K562 (cell line): Measurements from ENCODE around the gene PA2G4. TPM values are rescaled to one million over a fixed set of nuclear protein-coding genes. Genes with fewer than 3 reads are reported as not detected.

Experiments
- DPF2 ChIP-seq: fragments of 450-650 bp; IDR thresholded peaks from 2 replicates; pipeline ENCODE4 v1.6.1; 2016
- E2F3 ChIP-seq: fragments of 250-450 bp; sonication (Bioruptor Pico); IDR thresholded peaks from 2 replicates; pipeline ENCODE4 v1.4.0; 2020; ENCODE audit warnings: mild to moderate bottlenecking
- ETS2 ChIP-seq: IDR thresholded peaks from 2 replicates; pipeline ENCODE4 v1.6.1; 2016; ENCODE audit warnings: borderline replicate concordance, missing genetic modification characterization, mild to moderate bottlenecking, moderate library complexity, missing compliant biosample characterization; ENCODE audit not compliant: poor library complexity, severe bottlenecking
- HIVEP1 ChIP-seq: fragments of 250-450 bp; sonication (Bioruptor Pico); IDR thresholded peaks from 2 replicates; pipeline ENCODE4 v1.4.0; 2020; ENCODE audit warnings: mild to moderate bottlenecking
- KDM5B ChIP-seq: fragments of 200-600 bp; sonication (generic); IDR thresholded peaks from 2 replicates; pipeline ENCODE4 v1.6.1; 2012; ENCODE audit warnings: low read depth, mild to moderate bottlenecking, moderate library complexity, low read length, control low read depth, inconsistent platforms; ENCODE audit not compliant: insufficient replicate concordance
- MED1 ChIP-seq: sonication (generic); formaldehyde crosslinking; IDR thresholded peaks from 2 replicates; pipeline ENCODE4 v1.8.1; 2023; ENCODE audit warnings: missing genetic modification reagents, borderline replicate concordance
- NFIC ChIP-seq: fragments of 450-650 bp; IDR thresholded peaks from 2 replicates; pipeline ENCODE4 v1.6.1; 2017; ENCODE audit warnings: mild to moderate bottlenecking, inconsistent platforms
- NONO ChIP-seq, 2 experiments: fragments of 200-400 bp in 1 of 2; fragments of 450-650 bp in 1 of 2; formaldehyde crosslinking in 1 of 2; IDR thresholded peaks; 2 replicates each; pipeline ENCODE4 v1.6.1; 2017; ENCODE audit warnings: low read depth in 2 of 2, mild to moderate bottlenecking in 2 of 2, moderate library complexity in 2 of 2, low read length in 1 of 2
- RBFOX2 ChIP-seq: fragments of 200-400 bp; formaldehyde crosslinking; IDR thresholded peaks from 2 replicates; pipeline ENCODE4 v1.6.1; 2017; ENCODE audit warnings: low read depth, mild to moderate bottlenecking, low read length, moderate library complexity
- SAP30 ChIP-seq: fragments of 200-600 bp; sonication (generic); IDR thresholded peaks from 2 replicates; pipeline ENCODE4 v1.6.1; 2012; ENCODE audit warnings: borderline replicate concordance, low read depth, mild to moderate bottlenecking, moderate library complexity, low read length, control low read depth, inconsistent platforms; ENCODE audit not compliant: insufficient read depth, poor library complexity, severe bottlenecking
- TCF7 ChIP-seq: sonication (generic); IDR thresholded peaks from 2 replicates; pipeline ENCODE4 v1.6.1; 2016; ENCODE audit warnings: antibody characterized with exemption, borderline replicate concordance
- TGIF2 ChIP-seq: sonication (generic); formaldehyde crosslinking; IDR thresholded peaks from 2 replicates; pipeline ENCODE4 v1.8.1; 2022; ENCODE audit warnings: mild to moderate bottlenecking, missing genetic modification reagents, moderate library complexity
- ZEB2 ChIP-seq: fragments of 450-650 bp; IDR thresholded peaks from 2 replicates; pipeline ENCODE4 v1.6.1; 2016
- ZNF444 ChIP-seq: fragments of 250-450 bp; sonication (Bioruptor Pico); IDR thresholded peaks from 2 replicates; pipeline ENCODE4 v1.4.0; 2020; ENCODE audit warnings: mild to moderate bottlenecking, moderate library complexity
- ZNF695 ChIP-seq: fragments of 450-650 bp; formaldehyde crosslinking; IDR thresholded peaks from 2 replicates; pipeline ENCODE4 v1.4.0; 2020; ENCODE audit warnings: mild to moderate bottlenecking, moderate library complexity
- ZNF699 ChIP-seq: fragments of 250-450 bp; sonication (Bioruptor Pico); IDR thresholded peaks from 2 replicates; pipeline ENCODE4 v1.8.0; 2021; ENCODE audit warnings: mild to moderate bottlenecking, moderate library complexity; ENCODE audit not compliant: insufficient replicate concordance
- ZNF77 ChIP-seq: fragments of 250-450 bp; sonication (Bioruptor Pico); IDR thresholded peaks from 2 replicates; pipeline ENCODE4 v1.5.0; 2020
- ZNF830 ChIP-seq: fragments of 250-450 bp; sonication (Bioruptor Pico); IDR thresholded peaks from 2 replicates; pipeline ENCODE4 v1.5.0; 2021; ENCODE audit warnings: mild to moderate bottlenecking
- polyA plus RNA-seq, 8 experiments: library from polyadenylated mRNA; depleted of rRNA in 4 of 8; stranded (reverse) in 5 of 8; unstranded in 3 of 8; fragments of >200 nt; fragmentation: Nextera tagmentation in 2 of 8; fragmentation: Illumina TruSeq in 1 of 8; extraction: Ambion mirVana in 2 of 8; extraction: Trizol in 1 of 8; gene quantifications; 2 replicates each; pipeline versions ENCODE4 v1.2.1 to v1.2.3, GENCODE V29; 2011 to 2014; ENCODE audit warnings: inconsistent platforms in 1 of 8, missing spikeins in 1 of 8
- total RNA-seq, 7 experiments: library from RNA; depleted of rRNA in 6 of 7; stranded (reverse); fragments of >200 nt in 6 of 7; fragmentation: Illumina TruSeq in 2 of 7; extraction: Trizol in 2 of 7; gene quantifications; 2 replicates each; pipeline versions ENCODE4 v1.2.1 to v1.2.3, GENCODE V29; 2011 to 2021; ENCODE audit warnings: low replicate concordance in 1 of 7
- TF ChIP-seq, protein P1 (sequence below), 2 experiments: fragments of 450-650 bp; IDR thresholded peaks; 2 replicates each; pipeline ENCODE4 v1.6.1; 2016
- TF ChIP-seq, protein P2 (sequence below): sonication (generic); formaldehyde crosslinking; IDR thresholded peaks from 2 replicates; pipeline ENCODE4 v1.9.0; 2022; ENCODE audit warnings: mild to moderate bottlenecking, missing genetic modification reagents
- TF ChIP-seq, protein P3 (sequence below): fragments of 450-650 bp; formaldehyde crosslinking; conservative IDR thresholded peaks from 2 replicates; pipeline ENCODE4 v1.4.0; 2022; ENCODE audit warnings: mild to moderate bottlenecking, missing genetic modification characterization

The PA2G4 gene
- total and polyA plus RNA-seq, 9 of the 15 experiments (the other 6 are each of a cell fraction or from before 2014, with no cell fraction given): 230 to 925 (median 638) TPM

DNA sequence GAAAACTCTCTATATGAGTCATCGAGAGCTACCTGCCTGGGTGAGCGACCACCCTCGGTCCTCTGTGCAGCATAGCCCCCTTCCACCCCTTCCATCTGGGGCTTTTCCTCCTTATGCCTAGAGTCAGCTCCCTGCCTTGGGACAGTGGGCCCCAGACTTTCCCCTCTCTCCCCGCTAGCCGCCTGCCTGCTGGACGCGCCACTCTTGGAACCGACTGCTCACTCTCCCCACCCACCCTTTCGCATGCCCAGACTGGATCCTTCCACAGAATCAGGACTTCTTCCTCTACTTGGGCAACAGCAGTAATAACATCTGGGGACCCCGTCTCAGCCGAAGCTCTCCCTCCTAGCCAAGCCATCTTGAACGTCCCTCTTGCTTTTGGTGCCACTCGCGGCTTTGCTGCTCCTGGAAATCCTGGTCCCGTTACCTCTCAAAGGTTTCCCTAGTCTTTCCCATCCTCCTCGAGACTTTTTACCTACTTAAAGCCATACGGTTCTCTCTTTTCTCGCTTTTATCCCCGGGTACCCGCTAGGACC, 24.4 kb downstream of the PA2G4 start (continued):
- TF ChIP-seq ZNF695 (no peak), MED1 (CRISPR knock-in tag) (no peak), KDM5B (no peak), NONO (IDR thresholded peaks at IDR 0.05; ENCODE audit: low read depth in 2 of 2, low read length in 1 of 2) (no peak), ZNF830 (CRISPR knock-in tag) (no peak), DPF2 (no peak), RBFOX2 (peak; percentile 70), ZNF699 (CRISPR knock-in tag) (no peak), TGIF2 (CRISPR knock-in tag) (no peak), HIVEP1 (CRISPR knock-in tag) (no peak), ZNF444 (0 out of 2 replicates have a peak, but pooled peaks have one; percentile 5), TCF7 (no peak), NFIC (no peak), E2F3 (CRISPR knock-in tag) (no peak), ZNF77 (CRISPR knock-in tag) (no peak), SAP30 (peak; percentile 63), ZEB2 (no peak), ETS2 (tag) (no peak)
- TF ChIP-seq, protein P1, sequence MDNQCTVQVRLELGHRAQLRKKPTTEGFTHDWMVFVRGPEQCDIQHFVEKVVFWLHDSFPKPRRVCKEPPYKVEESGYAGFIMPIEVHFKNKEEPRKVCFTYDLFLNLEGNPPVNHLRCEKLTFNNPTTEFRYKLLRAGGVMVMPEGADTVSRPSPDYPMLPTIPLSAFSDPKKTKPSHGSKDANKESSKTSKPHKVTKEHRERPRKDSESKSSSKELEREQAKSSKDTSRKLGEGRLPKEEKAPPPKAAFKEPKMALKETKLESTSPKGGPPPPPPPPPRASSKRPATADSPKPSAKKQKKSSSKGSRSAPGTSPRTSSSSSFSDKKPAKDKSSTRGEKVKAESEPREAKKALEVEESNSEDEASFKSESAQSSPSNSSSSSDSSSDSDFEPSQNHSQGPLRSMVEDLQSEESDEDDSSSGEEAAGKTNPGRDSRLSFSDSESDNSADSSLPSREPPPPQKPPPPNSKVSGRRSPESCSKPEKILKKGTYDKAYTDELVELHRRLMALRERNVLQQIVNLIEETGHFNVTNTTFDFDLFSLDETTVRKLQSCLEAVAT (IDR thresholded peaks at IDR 0.05): peak; percentile 57 to 78; a peak in 2 of 4 replicates
- TF ChIP-seq, protein P2, sequence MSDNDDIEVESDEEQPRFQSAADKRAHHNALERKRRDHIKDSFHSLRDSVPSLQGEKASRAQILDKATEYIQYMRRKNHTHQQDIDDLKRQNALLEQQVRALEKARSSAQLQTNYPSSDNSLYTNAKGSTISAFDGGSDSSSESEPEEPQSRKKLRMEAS (CRISPR knock-in tag): no peak
- TF ChIP-seq, protein P3, sequence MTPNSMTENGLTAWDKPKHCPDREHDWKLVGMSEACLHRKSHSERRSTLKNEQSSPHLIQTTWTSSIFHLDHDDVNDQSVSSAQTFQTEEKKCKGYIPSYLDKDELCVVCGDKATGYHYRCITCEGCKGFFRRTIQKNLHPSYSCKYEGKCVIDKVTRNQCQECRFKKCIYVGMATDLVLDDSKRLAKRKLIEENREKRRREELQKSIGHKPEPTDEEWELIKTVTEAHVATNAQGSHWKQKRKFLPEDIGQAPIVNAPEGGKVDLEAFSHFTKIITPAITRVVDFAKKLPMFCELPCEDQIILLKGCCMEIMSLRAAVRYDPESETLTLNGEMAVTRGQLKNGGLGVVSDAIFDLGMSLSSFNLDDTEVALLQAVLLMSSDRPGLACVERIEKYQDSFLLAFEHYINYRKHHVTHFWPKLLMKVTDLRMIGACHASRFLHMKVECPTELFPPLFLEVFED: peak; percentile 58; the same call in 1 of the 2 replicates
